RKO (cell line): ENCODE measurements around the gene TXLNG.

ENCODE experiments used
- DNase-seq: peaks from one replicate; pipeline ENCODE4 v3.0.0-alpha.2; 2016; ENCODE audit warnings: low spot score

TXLNG gene

GRCh38 chrX:16785247-16786138 is 773 bp upstream of the TXLNG start:
- no peak for DNase-seq

- DNase-seq: peak; percentile 69
Observed at GRCh38 chrX:16786791-16787735, 797 bp downstream of the TXLNG start.

GRCh38 chrX:16788477-16788876 is 2.2 kb downstream of the TXLNG start:
- no peak for DNase-seq

GRCh38 chrX:16796298-16796697 is 10.0 kb downstream of the TXLNG start:
- no peak for DNase-seq

GRCh38 chrX:16797358-16797757 is 11.1 kb downstream of the TXLNG start:
- no peak for DNase-seq

GRCh38 chrX:16797841-16798240 is 11.6 kb downstream of the TXLNG start:
- no peak for DNase-seq

GRCh38 chrX:16804923-16805464 is 18.7 kb downstream of the TXLNG start:
- DNase-seq: no peak

- peak; percentile 47 for DNase-seq
Observed at GRCh38 chrX:16807548-16807947, 21.3 kb downstream of the TXLNG start.

- no peak for DNase-seq
Observed at GRCh38 chrX:16807976-16808542, 21.8 kb downstream of the TXLNG start.

- no peak for DNase-seq
Observed at GRCh38 chrX:16814597-16814996, 28.3 kb downstream of the TXLNG start.

- DNase-seq: no peak
Observed at GRCh38 chrX:16819634-16820033, 33.4 kb downstream of the TXLNG start.

GRCh38 chrX:16822723-16823122 is 36.5 kb downstream of the TXLNG start:
- DNase-seq: peak; percentile 83

GRCh38 chrX:16825264-16826035 is 39.2 kb downstream of the TXLNG start:
- no peak for DNase-seq

GRCh38 chrX:16826207-16826606 is 39.9 kb downstream of the TXLNG start:
- peak; percentile 81 for DNase-seq

GRCh38 chrX:16827225-16827624 is 41.0 kb downstream of the TXLNG start:
- DNase-seq: no peak

- no peak for DNase-seq
Observed at GRCh38 chrX:16828124-16828908, 42.0 kb downstream of the TXLNG start.

- no peak for DNase-seq
Observed at GRCh38 chrX:16832301-16832700, 46.0 kb downstream of the TXLNG start.

- no peak for DNase-seq
Observed at GRCh38 chrX:16834806-16835205, 48.5 kb downstream of the TXLNG start.

GRCh38 chrX:16836371-16836770 is 50.1 kb downstream of the TXLNG start:
- DNase-seq: no peak

GRCh38 chrX:16838202-16839066 is 52.2 kb downstream of the TXLNG start:
- no peak for DNase-seq
